Neural progenitor cell (in vitro differentiated cells): ENCODE results near the gene PAQR8. TPM values are rescaled to one million over a fixed set of nuclear protein-coding genes. Genes with fewer than 3 reads are reported as not detected.

Source experiments
- DNase-seq: peaks from one replicate; pipeline ENCODE4 v3.0.0-alpha.2; 2016; ENCODE audit warnings: low spot score
- H2AFZ ChIP-seq: fragments of 200-600 bp; sonication (generic); replicated peaks from 2 replicates; pipeline ENCODE4 v1.6.1; 2016; ENCODE audit warnings: antibody characterized with exemption
- H3F3A ChIP-seq: fragments of 200-600 bp; sonication (generic); 2 replicates; pipeline ENCODE4 v1.6.1; 2016; ENCODE audit warnings: antibody characterized with exemption, low read depth
- H3K27ac ChIP-seq: fragments of 200-600 bp; sonication (generic); 2 replicates; pipeline ENCODE4 v1.5.1; 2016; ENCODE audit warnings: mild to moderate bottlenecking
- H3K27me3 ChIP-seq: fragments of 200-600 bp; sonication (generic); 2 replicates; pipeline ENCODE4 v1.6.1; 2016; ENCODE audit warnings: mild to moderate bottlenecking, moderate library complexity
- H3K36me3 ChIP-seq: fragments of 200-600 bp; sonication (generic); 2 replicates; pipeline ENCODE4 v1.5.1; 2016
- H3K4me1 ChIP-seq: fragments of 200-600 bp; sonication (generic); 2 replicates; pipeline ENCODE4 v1.6.1; 2016; ENCODE audit warnings: mixed run types
- H3K4me2 ChIP-seq: fragments of 200-600 bp; sonication (generic); 2 replicates; pipeline ENCODE4 v1.6.1; 2016
- H3K4me3 ChIP-seq: fragments of 200-600 bp; sonication (generic); 2 replicates; pipeline ENCODE4 v1.5.1; 2016
- H3K79me2 ChIP-seq: fragments of 200-600 bp; sonication (generic); 2 replicates; pipeline ENCODE4 v1.6.1; 2016; ENCODE audit warnings: low read depth
- H3K9ac ChIP-seq: fragments of 200-600 bp; sonication (generic); 2 replicates; pipeline ENCODE4 v1.6.1; 2016
- H3K9me3 ChIP-seq: fragments of 200-600 bp; sonication (generic); 2 replicates; pipeline ENCODE4 v1.5.1; 2016; ENCODE audit warnings: low read depth
- H4K20me1 ChIP-seq: fragments of 200-600 bp; sonication (generic); 2 replicates; pipeline ENCODE4 v1.6.1; 2016; ENCODE audit warnings: low read depth
- H3K27ac Mint-ChIP-seq: 3 replicates; pipeline ENCODE4 v1.8.0; 2021; ENCODE audit warnings: mixed read lengths
- H3K27me3 Mint-ChIP-seq: 2 replicates; pipeline ENCODE4 v1.8.0; 2022; ENCODE audit warnings: low read depth, mild to moderate bottlenecking, inconsistent platforms, moderate library complexity, mixed read lengths; ENCODE audit not compliant: insufficient read depth
- H3K36me3 Mint-ChIP-seq: 3 replicates; pipeline ENCODE4 v1.8.0; 2021; ENCODE audit warnings: mixed read lengths
- H3K4me1 Mint-ChIP-seq: 3 replicates; pipeline ENCODE4 v1.8.0; 2021; ENCODE audit warnings: mixed read lengths
- H3K4me3 Mint-ChIP-seq: 3 replicates; pipeline ENCODE4 v1.8.0; 2021; ENCODE audit warnings: mild to moderate bottlenecking, moderate library complexity, mixed read lengths
- H3K9me3 Mint-ChIP-seq: 3 replicates; pipeline ENCODE4 v1.8.0; 2020; ENCODE audit warnings: mixed read lengths
- EZH2 ChIP-seq: fragments of 200-600 bp; sonication (generic); IDR thresholded peaks from 2 replicates; pipeline ENCODE4 v1.6.1; 2017; ENCODE audit warnings: antibody characterized with exemption, mild to moderate bottlenecking, moderate library complexity
- EZH2phosphoT487 ChIP-seq: fragments of 200-600 bp; sonication (generic); IDR thresholded peaks from 2 replicates; pipeline ENCODE4 v1.6.1; 2017; ENCODE audit warnings: antibody characterized with exemption
- total RNA-seq: library from RNA; depleted of rRNA; stranded (reverse); fragments of >200 nt; gene quantifications from 2 replicates; pipeline ENCODE4 v1.2.3, GENCODE V29; 2015; ENCODE audit warnings: low replicate concordance
- TF ChIP-seq, protein P1 (sequence below): fragments of 200-600 bp; sonication (generic); IDR thresholded peaks from 2 replicates; pipeline ENCODE4 v1.5.1; 2017; ENCODE audit warnings: antibody characterized with exemption, mild to moderate bottlenecking

The PAQR8 gene
- total RNA-seq, 1 donor from 2014 or later = 16.9 TPM

DNA sequence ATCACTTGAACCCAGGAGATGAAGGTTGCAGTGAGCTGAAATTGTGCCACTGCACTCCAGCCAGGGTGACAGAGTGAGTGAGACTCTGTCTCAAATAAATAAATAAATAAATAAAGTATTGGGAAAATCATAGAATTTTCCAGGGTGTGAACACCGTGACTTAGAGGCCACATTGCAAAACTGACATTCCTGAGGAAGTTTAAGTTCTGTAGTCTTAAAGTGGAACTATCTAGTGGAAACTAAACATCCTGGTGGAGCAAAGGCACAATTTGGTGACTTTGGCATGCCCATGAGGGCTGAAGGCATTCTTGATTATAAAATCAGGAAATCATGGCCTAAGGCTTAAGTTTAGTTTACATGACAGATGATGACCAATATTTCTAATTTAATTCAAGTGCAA lies 44.7 kb upstream of the PAQR8 start:
- Histone ChIP-seq H3K79me2 (no peaks in the 10 kb centered on the region), H3K4me3 (no peak overlapping the region), H3F3A (no peaks in the 10 kb centered on the region), H3K27ac (no peak overlapping the region), H2AFZ (no peak overlapping the region), H3K36me3 (no peaks in the 10 kb centered on the region), H3K4me2 (no peak overlapping the region), H4K20me1 (no peaks in the 10 kb centered on the region), H3K27me3 (no peaks in the 10 kb centered on the region), H3K9ac (no peak overlapping the region), H3K4me1 (peaks cover 4% of the 10 kb centered on the region), H3K9me3 (no peaks in the 10 kb centered on the region)
- H3K36me3 Mint-ChIP-seq = no peaks in the 10 kb centered on the region
- peaks cover 7% of the 10 kb centered on the region for H3K4me1 Mint-ChIP-seq
- no peak overlapping the region for H3K27ac Mint-ChIP-seq
- no peaks in the 10 kb centered on the region for H3K9me3 Mint-ChIP-seq
- H3K27me3 Mint-ChIP-seq = peaks cover 4% of the 10 kb centered on the region
- DNase-seq = no peak
- TF ChIP-seq EZH2 (no peak), EZH2phosphoT487 (no peak)
- TF ChIP-seq, protein P1, sequence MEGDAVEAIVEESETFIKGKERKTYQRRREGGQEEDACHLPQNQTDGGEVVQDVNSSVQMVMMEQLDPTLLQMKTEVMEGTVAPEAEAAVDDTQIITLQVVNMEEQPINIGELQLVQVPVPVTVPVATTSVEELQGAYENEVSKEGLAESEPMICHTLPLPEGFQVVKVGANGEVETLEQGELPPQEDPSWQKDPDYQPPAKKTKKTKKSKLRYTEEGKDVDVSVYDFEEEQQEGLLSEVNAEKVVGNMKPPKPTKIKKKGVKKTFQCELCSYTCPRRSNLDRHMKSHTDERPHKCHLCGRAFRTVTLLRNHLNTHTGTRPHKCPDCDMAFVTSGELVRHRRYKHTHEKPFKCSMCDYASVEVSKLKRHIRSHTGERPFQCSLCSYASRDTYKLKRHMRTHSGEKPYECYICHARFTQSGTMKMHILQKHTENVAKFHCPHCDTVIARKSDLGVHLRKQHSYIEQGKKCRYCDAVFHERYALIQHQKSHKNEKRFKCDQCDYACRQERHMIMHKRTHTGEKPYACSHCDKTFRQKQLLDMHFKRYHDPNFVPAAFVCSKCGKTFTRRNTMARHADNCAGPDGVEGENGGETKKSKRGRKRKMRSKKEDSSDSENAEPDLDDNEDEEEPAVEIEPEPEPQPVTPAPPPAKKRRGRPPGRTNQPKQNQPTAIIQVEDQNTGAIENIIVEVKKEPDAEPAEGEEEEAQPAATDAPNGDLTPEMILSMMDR = no peak
- no peak overlapping the region for H3K4me3 Mint-ChIP-seq

DNA sequence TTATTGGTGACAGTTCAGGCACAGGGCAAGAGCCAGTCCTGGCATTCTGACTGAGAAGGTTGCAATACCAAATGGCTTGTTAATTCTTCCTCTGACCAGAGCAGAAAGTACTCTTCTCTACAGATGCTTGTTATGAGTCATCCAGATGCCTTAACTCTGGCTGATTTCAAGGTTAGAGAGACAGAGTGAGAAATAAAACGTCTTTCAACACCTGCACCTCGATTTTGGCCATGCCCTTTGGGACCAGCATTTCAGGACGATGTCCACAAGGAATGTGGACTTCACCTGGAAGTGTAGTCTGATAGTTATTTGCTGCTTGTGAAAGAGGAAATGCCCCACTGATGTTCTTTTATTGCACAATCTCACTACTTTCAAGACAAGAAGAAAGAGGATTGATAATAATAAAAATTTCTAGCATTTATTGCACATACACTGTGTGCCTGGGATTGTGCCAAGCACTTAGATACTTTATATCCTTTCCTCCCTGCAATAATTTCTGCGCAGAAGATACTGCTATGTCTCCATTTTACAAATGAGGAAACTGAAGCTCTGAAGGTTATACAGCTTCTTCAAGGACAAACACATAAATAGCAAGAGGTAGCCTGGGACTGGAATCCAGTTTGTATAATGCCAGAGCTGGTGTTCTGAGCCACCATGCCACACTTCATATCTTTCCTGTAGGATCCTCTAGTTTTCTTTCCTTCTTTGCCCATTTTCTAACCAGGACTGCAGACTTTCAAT lies 43.9 kb upstream of the PAQR8 start:
- no peaks in the 10 kb centered on the region for H3K27me3 ChIP-seq

DNA sequence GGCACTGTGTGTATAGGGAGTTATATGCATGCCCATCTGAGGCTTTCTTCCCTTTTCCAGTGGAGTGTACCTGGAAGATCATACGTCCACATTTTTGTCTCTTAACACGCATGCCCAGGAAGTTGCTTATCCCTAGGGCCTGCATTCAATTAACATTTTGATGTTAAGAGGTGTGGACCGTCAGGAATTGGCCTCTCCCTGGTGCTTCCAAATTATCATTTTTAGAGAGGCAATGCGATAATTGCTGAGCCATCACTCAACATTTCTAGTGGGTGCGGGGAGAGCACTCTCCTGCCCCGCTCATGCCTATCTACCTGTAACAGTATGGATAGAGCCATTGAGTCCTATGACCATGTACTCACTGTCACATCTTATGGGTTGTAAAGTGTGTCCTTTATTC lies 37.8 kb upstream of the PAQR8 start:
- H3K4me3 Mint-ChIP-seq = no peak overlapping the region
- Histone ChIP-seq H2AFZ (no peak overlapping the region), H3K4me1 (peaks cover 23% of the 10 kb centered on the region), H3K79me2 (no peaks in the 10 kb centered on the region), H3K27me3 (peaks cover 3% of the 10 kb centered on the region), H3K4me2 (no peak overlapping the region), H3K4me3 (no peak overlapping the region), H3K9ac (no peak overlapping the region), H4K20me1 (no peaks in the 10 kb centered on the region), H3F3A (peaks cover 34% of the 10 kb centered on the region), H3K27ac (no peak overlapping the region), H3K36me3 (no peaks in the 10 kb centered on the region), H3K9me3 (no peaks in the 10 kb centered on the region)
- no peaks in the 10 kb centered on the region for H3K36me3 Mint-ChIP-seq
- TF ChIP-seq, protein P1 = no peak
- TF ChIP-seq EZH2phosphoT487 (no peak), EZH2 (no peak)
- DNase-seq = no peak
- H3K9me3 Mint-ChIP-seq = no peaks in the 10 kb centered on the region
- no peaks in the 10 kb centered on the region for H3K27me3 Mint-ChIP-seq
- H3K4me1 Mint-ChIP-seq = peaks cover 30% of the 10 kb centered on the region
- no peak overlapping the region for H3K27ac Mint-ChIP-seq

More for the DNA sequence above, 43.9 kb upstream of the PAQR8 start:
- no peaks in the 10 kb centered on the region for H3K36me3 ChIP-seq
- no peaks in the 10 kb centered on the region for H3F3A ChIP-seq
- H3K27ac ChIP-seq = no peak overlapping the region
- no peak overlapping the region for H3K4me3 Mint-ChIP-seq
- no peak overlapping the region for H3K4me3 ChIP-seq
- H3K9ac ChIP-seq = no peak overlapping the region
- no peaks in the 10 kb centered on the region for H3K9me3 ChIP-seq
- TF ChIP-seq EZH2phosphoT487 = no peak
- no peak for TF ChIP-seq EZH2
- TF ChIP-seq, protein P1 = no peak
- no peaks in the 10 kb centered on the region for H3K36me3 Mint-ChIP-seq
- no peak overlapping the region for H3K4me2 ChIP-seq
- peaks cover 4% of the 10 kb centered on the region for H3K4me1 ChIP-seq
- no peaks in the 10 kb centered on the region for H4K20me1 ChIP-seq
- H3K79me2 ChIP-seq = no peaks in the 10 kb centered on the region
- H3K27me3 Mint-ChIP-seq = peaks cover 4% of the 10 kb centered on the region
- H2AFZ ChIP-seq = no peak overlapping the region
- no peak for DNase-seq
- no peaks in the 10 kb centered on the region for H3K9me3 Mint-ChIP-seq
- peaks cover under 1% of the 10 kb centered on the region for H3K4me1 Mint-ChIP-seq
- H3K27ac Mint-ChIP-seq = no peak overlapping the region
